Transverse colon (tissue), 4 donors: ENCODE data around the gene PMAIP1. TPM values are rescaled to one million over a fixed set of nuclear protein-coding genes. Genes with fewer than 3 reads are reported as not detected.

Experiments used
- DNase-seq: peaks from one replicate; pipeline ENCODE4 v3.0.0-alpha.2; 2019
- H3K27ac ChIP-seq, 4 donors: fragments of 200-600 bp; sonication (generic); 2 replicates each; pipeline ENCODE4 v1.5.1; 2016 to 2018; ENCODE audit warnings: inconsistent platforms in 4 of 4
- H3K27me3 ChIP-seq: fragments of 200-600 bp; sonication (generic); 2 replicates; pipeline ENCODE4 v1.5.1; 2017; ENCODE audit warnings: inconsistent platforms
- H3K36me3 ChIP-seq, 4 donors: fragments of 200-600 bp; sonication (generic); 2 replicates each; pipeline ENCODE4 v1.5.1; 2017 to 2019; ENCODE audit warnings: inconsistent platforms in 4 of 4
- H3K4me1 ChIP-seq, 4 donors: fragments of 200-600 bp; sonication (generic); 2 replicates each; pipeline ENCODE4 v1.5.1; 2017 to 2020; ENCODE audit warnings: inconsistent platforms in 4 of 4
- H3K4me3 ChIP-seq, 4 donors: fragments of 200-600 bp; sonication (generic); 1 replicate in 1 of 4; 2 replicates in 3 of 4; pipeline versions ENCODE4 v1.5.1 to v1.6.1; 2017 to 2019; ENCODE audit warnings: inconsistent platforms in 4 of 4
- H3K9me3 ChIP-seq, 2 donors: fragments of 200-600 bp; sonication (generic); 2 replicates each; pipeline ENCODE4 v1.5.1; 2017 to 2019; ENCODE audit warnings: inconsistent platforms in 2 of 2
- CTCF ChIP-seq, 5 experiments: fragments of 200-600 bp in 3 of 5; fragments of 450-650 bp in 2 of 5; sonication (generic) in 3 of 5; IDR thresholded peaks; 1 replicate in 2 of 5; 2 replicates in 3 of 5; pipeline ENCODE4 v1.5.1; 2016 to 2017; ENCODE audit warnings: antibody characterized with exemption in 5 of 5, inconsistent platforms in 3 of 5, mild to moderate bottlenecking in 2 of 5, moderate library complexity in 1 of 5
- EP300 ChIP-seq: sonication (generic); formaldehyde crosslinking; IDR thresholded peaks from one replicate; pipeline ENCODE4 v1.6.1; 2017; ENCODE audit warnings: antibody characterized with exemption, low read depth
- POLR2A ChIP-seq: fragments of 450-650 bp; IDR thresholded peaks from one replicate; pipeline ENCODE4 v1.6.1; 2016; ENCODE audit warnings: antibody characterized with exemption, mild to moderate bottlenecking, moderate library complexity
- POLR2AphosphoS5 ChIP-seq, 3 donors: sonication (generic); formaldehyde crosslinking; IDR thresholded peaks; one replicate each; pipeline ENCODE4 v1.6.1; 2016; ENCODE audit warnings: antibody characterized with exemption in 3 of 3
- WGBS, 2 donors: methylation state at CpG; one replicate each; pipeline ENCODE4 v1.1.5; 2018; ENCODE audit warnings: low coverage in 1 of 2; 5-methylcytosine and 5-hydroxymethylcytosine counted together
- in situ Hi-C, 4 donors: fragments of 200-750 bp; cut with MboI; loops; one replicate each; pipeline versions ENCODE4 v1.15.0 to v1.15.1; 2017; ENCODE audit warnings: low sequenced_read_pairs in 3 of 4, low pct_ligation_motif_present in 1 of 4, low pct_unique_long_range_greater_than_20kb in 1 of 4
- intact Hi-C: fragments of 100-400 bp; cut with DNase I; formaldehyde crosslinking; loops from one replicate; pipeline ENCODE4 v1.15.1; 2023; ENCODE audit warnings: low total_unique reads
- total RNA-seq, 4 donors: library from RNA; depleted of rRNA; stranded (reverse); fragments of >200 nt; gene quantifications; one replicate each; pipeline ENCODE4 v1.1.0, GENCODE V29; 2016

PMAIP1 gene
- total RNA-seq, 4 donors from 2014 or later: 0.82 to 66.5 (median 3.5) TPM; not detected in 1

GRCh38 chr18:59939127-59939526 is 39.3 kb downstream of the PMAIP1 start:
- H3K4me1 ChIP-seq: no peaks in the 10 kb centered on the region
- no peaks in the 10 kb centered on the region for H3K9me3 ChIP-seq
- DNase-seq: no peak
- no peak overlapping the region for H3K27ac ChIP-seq
- no peaks in the 10 kb centered on the region for H3K36me3 ChIP-seq
- H3K4me3 ChIP-seq: no peak overlapping the region
- in situ Hi-C loops: no loop called here
- no peaks in the 10 kb centered on the region for H3K27me3 ChIP-seq
- TF ChIP-seq POLR2A (no peak), CTCF (IDR thresholded peaks at IDR 0.05) (no peak), EP300 (no peak), POLR2AphosphoS5 (IDR thresholded peaks at IDR 0.05) (no peak)
- intact Hi-C loops: no loop called here

GRCh38 chr18:59940068-59940467 is 40.3 kb downstream of the PMAIP1 start:
- no peak overlapping the region for H3K27ac ChIP-seq
- DNase-seq: no peak
- no peak overlapping the region for H3K4me3 ChIP-seq
- WGBS, 2 donors: 12 to 34% methylated on average over 2 of the region's 2 CpGs
- H3K36me3 ChIP-seq: no peaks in the 10 kb centered on the region
- no peaks in the 10 kb centered on the region for H3K4me1 ChIP-seq
- H3K9me3 ChIP-seq: no peaks in the 10 kb centered on the region
- no peaks in the 10 kb centered on the region for H3K27me3 ChIP-seq
- TF ChIP-seq EP300: no peak
- no peak for TF ChIP-seq POLR2A
- no peak for TF ChIP-seq CTCF (IDR thresholded peaks at IDR 0.05)
- no peak for TF ChIP-seq POLR2AphosphoS5 (IDR thresholded peaks at IDR 0.05)
- in situ Hi-C loops: no loop called here
- intact Hi-C loops: no loop called here

GRCh38 chr18:59941331-59941730 is 41.5 kb downstream of the PMAIP1 start:
- 67 to 83% methylated on average over 3 to 4 of the region's 4 CpGs for WGBS, 2 donors
- intact Hi-C loops: no loop called here
- H3K36me3 ChIP-seq: no peaks in the 10 kb centered on the region

GRCh38 chr18:59942601-59943000 is 42.8 kb downstream of the PMAIP1 start:
- intact Hi-C loops: no loop called here
- Histone ChIP-seq H3K9me3 (no peaks in the 10 kb centered on the region), H3K27me3 (no peaks in the 10 kb centered on the region), H3K4me1 (no peaks in the 10 kb centered on the region), H3K36me3 (no peaks in the 10 kb centered on the region), H3K4me3 (no peak overlapping the region), H3K27ac (no peak overlapping the region)
- in situ Hi-C loops: no loop called here
- TF ChIP-seq EP300 (no peak), CTCF (IDR thresholded peaks at IDR 0.05) (no peak), POLR2A (no peak), POLR2AphosphoS5 (IDR thresholded peaks at IDR 0.05) (no peak)
- 71 to 84% methylated on average over 4 of the region's 4 CpGs for WGBS, 2 donors
- DNase-seq: no peak

More at GRCh38 chr18:59941331-59941730, 41.5 kb downstream of the PMAIP1 start:
- DNase-seq: no peak
- TF ChIP-seq POLR2A: no peak
- TF ChIP-seq EP300: no peak
- no peak for TF ChIP-seq POLR2AphosphoS5 (IDR thresholded peaks at IDR 0.05)
- TF ChIP-seq CTCF (IDR thresholded peaks at IDR 0.05): no peak
- Histone ChIP-seq H3K4me3 (no peak overlapping the region), H3K27ac (no peak overlapping the region), H3K27me3 (no peaks in the 10 kb centered on the region), H3K9me3 (no peaks in the 10 kb centered on the region), H3K4me1 (no peaks in the 10 kb centered on the region)
- in situ Hi-C loops: no loop called here
